ENCODE results near the gene ZNF616.

The ZNF616 gene

GRCh38 chr19:52140032-52140710 is 433 bp upstream of the ZNF616 start:
- Histone ChIP-seq H3K79me2 (ENCODE audit: control insufficient read depth, low read length) (peaks cover 40% of the 10 kb centered on the region), H3K4me2 (ENCODE audit: low read length) (peak overlapping the region; percentile 47), H3K9me2 (replicated peaks; ENCODE audit: control insufficient read depth, low read length) (no peaks in the 10 kb centered on the region), H3F3A (ENCODE audit: control insufficient read depth, insufficient read depth) (peaks cover 3% of the 10 kb centered on the region; the same call in 1 of the 2 replicates), H3K9me3 (ENCODE audit: control insufficient read depth, insufficient read depth, low read length) (peaks cover 27% of the 10 kb centered on the region), H3K36me3 (ENCODE audit: control insufficient read depth, low read length) (peaks cover 15% of the 10 kb centered on the region; the same call in 1 of the 2 replicates), H4K20me1 (ENCODE audit: control insufficient read depth, insufficient read depth, low read depth, low read length) (no peaks in the 10 kb centered on the region), H3K27me3 (ENCODE audit: control insufficient read depth, low read length) (no peaks in the 10 kb centered on the region), H3K27ac (ENCODE audit: low read depth, low read length) (peak overlapping the region; percentile 86; the same call in 1 of the 2 replicates), H3K4me1 (ENCODE audit: control insufficient read depth, low read length) (peaks cover 16% of the 10 kb centered on the region), H3K4me3 (ENCODE audit: low read length) (peak overlapping the region; percentile 97)
- TF ChIP-seq, protein P1, sequence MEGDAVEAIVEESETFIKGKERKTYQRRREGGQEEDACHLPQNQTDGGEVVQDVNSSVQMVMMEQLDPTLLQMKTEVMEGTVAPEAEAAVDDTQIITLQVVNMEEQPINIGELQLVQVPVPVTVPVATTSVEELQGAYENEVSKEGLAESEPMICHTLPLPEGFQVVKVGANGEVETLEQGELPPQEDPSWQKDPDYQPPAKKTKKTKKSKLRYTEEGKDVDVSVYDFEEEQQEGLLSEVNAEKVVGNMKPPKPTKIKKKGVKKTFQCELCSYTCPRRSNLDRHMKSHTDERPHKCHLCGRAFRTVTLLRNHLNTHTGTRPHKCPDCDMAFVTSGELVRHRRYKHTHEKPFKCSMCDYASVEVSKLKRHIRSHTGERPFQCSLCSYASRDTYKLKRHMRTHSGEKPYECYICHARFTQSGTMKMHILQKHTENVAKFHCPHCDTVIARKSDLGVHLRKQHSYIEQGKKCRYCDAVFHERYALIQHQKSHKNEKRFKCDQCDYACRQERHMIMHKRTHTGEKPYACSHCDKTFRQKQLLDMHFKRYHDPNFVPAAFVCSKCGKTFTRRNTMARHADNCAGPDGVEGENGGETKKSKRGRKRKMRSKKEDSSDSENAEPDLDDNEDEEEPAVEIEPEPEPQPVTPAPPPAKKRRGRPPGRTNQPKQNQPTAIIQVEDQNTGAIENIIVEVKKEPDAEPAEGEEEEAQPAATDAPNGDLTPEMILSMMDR (IDR thresholded peaks at IDR 0.05; ENCODE audit: low read depth, low read length, poor library complexity, severe bottlenecking): no peak

GRCh38 chr19:52138983-52139251 is 821 bp downstream of the ZNF616 start:
- Histone ChIP-seq H3K9me2 (replicated peaks; ENCODE audit: control insufficient read depth, low read length) (no peaks in the 10 kb centered on the region), H3K9me3 (ENCODE audit: control insufficient read depth, insufficient read depth, low read length) (peaks cover 39% of the 10 kb centered on the region), H3K79me2 (ENCODE audit: control insufficient read depth, low read length) (peaks cover 52% of the 10 kb centered on the region), H3K4me1 (ENCODE audit: control insufficient read depth, low read length) (peaks cover 16% of the 10 kb centered on the region), H3K36me3 (ENCODE audit: control insufficient read depth, low read length) (peaks cover 20% of the 10 kb centered on the region), H3K4me2 (ENCODE audit: low read length) (peak overlapping the region; percentile 93), H3K27ac (ENCODE audit: low read depth, low read length) (peak overlapping the region; percentile 86), H4K20me1 (ENCODE audit: control insufficient read depth, insufficient read depth, low read depth, low read length) (no peaks in the 10 kb centered on the region), H3F3A (ENCODE audit: control insufficient read depth, insufficient read depth) (peaks cover 3% of the 10 kb centered on the region; the same call in 1 of the 2 replicates), H3K27me3 (ENCODE audit: control insufficient read depth, low read length) (no peaks in the 10 kb centered on the region), H3K4me3 (ENCODE audit: low read length) (peak overlapping the region; percentile 97)
- TF ChIP-seq, protein P1 (IDR thresholded peaks at IDR 0.05; ENCODE audit: low read depth, low read length, poor library complexity, severe bottlenecking): no peak
- TF ChIP-seq EZH2phosphoT487 (IDR thresholded peaks at IDR 0.05; ENCODE audit: borderline replicate concordance, low read length): no peak

GRCh38 chr19:52138278-52138982 is 1.3 kb downstream of the ZNF616 start:
- peaks cover 57% of the 10 kb centered on the region for H3K79me2 ChIP-seq (ENCODE audit: control insufficient read depth, low read length)

More at GRCh38 chr19:52138278-52138982, 1.3 kb downstream of the ZNF616 start:
- H3K27me3 ChIP-seq (ENCODE audit: control insufficient read depth, low read length): no peaks in the 10 kb centered on the region
- peak overlapping the region; percentile 97 for H3K4me3 ChIP-seq (ENCODE audit: low read length)
- peak overlapping the region; percentile 86 for H3K27ac ChIP-seq (ENCODE audit: low read depth, low read length)
- TF ChIP-seq, protein P1 (IDR thresholded peaks at IDR 0.05; ENCODE audit: low read depth, low read length, poor library complexity, severe bottlenecking): no peak
- TF ChIP-seq EZH2phosphoT487 (IDR thresholded peaks at IDR 0.05; ENCODE audit: borderline replicate concordance, low read length): no peak
- H3K9me2 ChIP-seq (replicated peaks; ENCODE audit: control insufficient read depth, low read length): no peaks in the 10 kb centered on the region
- no peaks in the 10 kb centered on the region for H4K20me1 ChIP-seq (ENCODE audit: control insufficient read depth, insufficient read depth, low read depth, low read length)
- H3K9me3 ChIP-seq (ENCODE audit: control insufficient read depth, insufficient read depth, low read length): peaks cover 42% of the 10 kb centered on the region
- H3K4me1 ChIP-seq (ENCODE audit: control insufficient read depth, low read length): peaks cover 16% of the 10 kb centered on the region
- peak overlapping the region; percentile 93 for H3K4me2 ChIP-seq (ENCODE audit: low read length)
- H3F3A ChIP-seq (ENCODE audit: control insufficient read depth, insufficient read depth): peaks cover 3% of the 10 kb centered on the region; the same call in 1 of the 2 replicates
- peaks cover 20% of the 10 kb centered on the region for H3K36me3 ChIP-seq (ENCODE audit: control insufficient read depth, low read length)

Measured in DOHH2 (cell line).